Ovary (tissue), 9 donors: ENCODE results near the gene DNAJB4. TPM values are rescaled to one million over a fixed set of nuclear protein-coding genes. Genes with fewer than 3 reads are reported as not detected.

ENCODE experiments used
- DNase-seq, 5 donors: peaks; one replicate each; pipeline ENCODE4 v3.0.0-alpha.2; 2019 to 2020
- H3K27ac ChIP-seq, 2 donors: fragments of 200-600 bp; one replicate each; pipeline versions ENCODE4 v1.5.1 to v1.8.0; 2019 to 2022
- H3K27me3 ChIP-seq: fragments of 200-600 bp; one replicate; pipeline ENCODE4 v1.8.0; 2022
- H3K36me3 ChIP-seq: fragments of 200-600 bp; sonication (generic); one replicate; pipeline ENCODE4 v1.5.1; 2019
- H3K4me1 ChIP-seq: one replicate; pipeline ENCODE4 v1.8.1; 2013; ENCODE audit warnings: mild to moderate bottlenecking, moderate library complexity; ENCODE audit not compliant: insufficient read depth
- H3K4me3 ChIP-seq: fragments of 200-600 bp; sonication (generic); one replicate; pipeline ENCODE4 v1.5.1; 2017
- H3K9me3 ChIP-seq, 2 donors: fragments of 200-600 bp in 1 of 2; sonication (generic) in 1 of 2; one replicate each; pipeline versions ENCODE4 v1.5.1 to v1.8.1; 2013 to 2019; ENCODE audit warnings: mild to moderate bottlenecking in 1 of 2, moderate library complexity in 1 of 2
- CTCF ChIP-seq, 3 donors: fragments of 450-650 bp in 2 of 3; fragments of 200-600 bp in 1 of 3; IDR thresholded peaks; one replicate each; pipeline versions ENCODE4 v1.5.1 to v1.8.0; 2016 to 2022; ENCODE audit warnings: antibody characterized with exemption in 3 of 3, mild to moderate bottlenecking in 1 of 3
- EP300 ChIP-seq: sonication (generic); formaldehyde crosslinking; IDR thresholded peaks from one replicate; pipeline ENCODE4 v1.6.1; 2017; ENCODE audit warnings: antibody characterized with exemption
- POLR2A ChIP-seq: fragments of 450-650 bp; IDR thresholded peaks from one replicate; pipeline ENCODE4 v1.6.1; 2017; ENCODE audit warnings: antibody characterized with exemption, mild to moderate bottlenecking, moderate library complexity
- WGBS, 3 donors: extraction: QIAGEN DNeasy Blood & Tissue Kit in 1 of 3; methylation state at CpG; one replicate each; pipeline versions ENCODE4 v1.1.5 to v1.1.7; 2013 to 2017; 5-methylcytosine and 5-hydroxymethylcytosine counted together
- intact Hi-C, 4 donors: fragments of 100-400 bp; cut with DNase I; formaldehyde crosslinking; loops; one replicate each; pipeline versions ENCODE4 v1.11.0 to v1.15.1; 2022 to 2023
- polyA plus RNA-seq, 2 donors: library from polyadenylated mRNA; stranded (reverse); fragments of 200-250 nt in 1 of 2; fragments of 350-450 nt in 1 of 2; fragmentation: Illumina TruSeq in 1 of 2; extraction: RNeasy Lipid Tissue Mini Kit (QIAGEN cat#74804) in 1 of 2; gene quantifications; one replicate each; pipeline ENCODE4 v1.2.3, GENCODE V29; 2013 to 2014
- total RNA-seq, 7 donors: library from RNA; depleted of rRNA in 2 of 7; stranded (reverse); fragments of >200 nt in 2 of 7; fragmentation: NEBNext Ultra II Directional in 3 of 7; extraction: Animal tissue kit (Norgen Biotek cat#: 25700) in 3 of 7; gene quantifications; one replicate each; pipeline versions ENCODE4 v1.1.0 to v1.2.4, GENCODE V29; 2016 to 2023
- donor health status: DM: no; HTN: no; CAD: no; lungs with moderate emphysema.
- donor health status: DM: no; HTN: no; CAD: no.
- donor health status: Bipolar disorder and iron deficiency.
- donor health status: DM: yes; HTN: yes; CAD: no.
- donor health status: DM: no; HTN: no; CAD: no.
- donor health status: DM: yes; HTN: yes; CAD: no.

Gene DNAJB4
- total and polyA plus RNA-seq, 9 donors = 18.7 to 48.6 (median 23.8) TPM

- no peaks in the 10 kb centered on the region for H3K9me3 ChIP-seq
- 73 to 80% (median 75%) methylated on average over 14 of the region's 14 CpGs for WGBS, 3 donors
- no peaks in the 10 kb centered on the region for H3K27me3 ChIP-seq
- no peak overlapping the region for H3K27ac ChIP-seq
- TF ChIP-seq POLR2A (no peak), EP300 (no peak), CTCF (IDR thresholded peaks at IDR 0.05) (no peak)
- H3K36me3 ChIP-seq = no peaks in the 10 kb centered on the region
- H3K4me3 ChIP-seq = peak overlapping the region; percentile 60
- DNase-seq = no peak
- H3K4me1 ChIP-seq = peaks cover 6% of the 10 kb centered on the region
- intact Hi-C loops = no loop called here
These were observed 40.2 kb downstream of the DNAJB4 start for GRCh38 chr1:78044796-78045562.

- WGBS, 3 donors = 27 to 34% (median 28%) methylated on average over 18 to 19 of the region's 19 CpGs
- H3K4me1 ChIP-seq = peaks cover 6% of the 10 kb centered on the region
- no peaks in the 10 kb centered on the region for H3K27me3 ChIP-seq
- intact Hi-C loops = no loop called here
- DNase-seq = peak in 1 of 5 donors; percentile 23
- peak overlapping the region in 1 of 2 donors; percentile 62 for H3K27ac ChIP-seq
- no peak for TF ChIP-seq POLR2A
- no peak for TF ChIP-seq CTCF (IDR thresholded peaks at IDR 0.05)
- TF ChIP-seq EP300 = no peak
- H3K4me3 ChIP-seq = peak overlapping the region; percentile 60
- no peaks in the 10 kb centered on the region for H3K36me3 ChIP-seq
- no peaks in the 10 kb centered on the region for H3K9me3 ChIP-seq
These were observed 40.8 kb downstream of the DNAJB4 start for GRCh38 chr1:78045563-78045925.

- Histone ChIP-seq H3K9me3 (no peaks in the 10 kb centered on the region), H3K36me3 (no peaks in the 10 kb centered on the region), H3K4me1 (peaks cover 6% of the 10 kb centered on the region), H3K4me3 (peak within 1 kb of the TSS; percentile 60), H3K27ac (peak within 1 kb of the TSS; percentile 9 to 62), H3K27me3 (no peaks in the 10 kb centered on the region)
- intact Hi-C loops = no loop called here
- TF ChIP-seq POLR2A (no peak), EP300 (no peak), CTCF (IDR thresholded peaks at IDR 0.05) (no peak)
- peak; percentile 30 to 58 (median 41) for DNase-seq
- 2 to 5% (median 4%) methylated on average over 37 to 85 of the region's 85 CpGs for WGBS, 3 donors
These were observed 41.4 kb downstream of the DNAJB4 start, which contains the start of gene GIPC2 for GRCh38 chr1:78045926-78046778. TSS of gene GIPC2 (plus strand) at chr1:78045966. CDS start at chr1:78046095, 129 bp downstream.

GRCh38 chr1:78047106-78047505, 42.4 kb downstream of the DNAJB4 start:
- Histone ChIP-seq H3K36me3 (no peaks in the 10 kb centered on the region), H3K4me1 (peaks cover 6% of the 10 kb centered on the region), H3K4me3 (no peak overlapping the region), H3K9me3 (no peaks in the 10 kb centered on the region), H3K27ac (no peak overlapping the region), H3K27me3 (no peaks in the 10 kb centered on the region)
- WGBS, 3 donors = 71 to 81% (median 74%) methylated on average over 5 of the region's 5 CpGs
- DNase-seq = no peak
- no peak for TF ChIP-seq EP300
- intact Hi-C loops = no loop called here
